ENCODE results near the gene CDC7. TPM values are rescaled to one million over a fixed set of nuclear protein-coding genes. Genes with fewer than 3 reads are reported as not detected.

Gene CDC7
- total RNA-seq, 1 donor from 2014 or later, result 0.60 TPM

GRCh38 chr1:91557826-91558225 is 57.2 kb downstream of the CDC7 start:
- Histone ChIP-seq H3K27me3 (ENCODE audit: low read depth) (no peaks in the 10 kb centered on the region), H3K4me3 (no peak overlapping the region), H3K4me1 (peaks cover 5% of the 10 kb centered on the region), H3K27ac (replicated peaks) (no peak overlapping the region), H3K36me3 (no peaks in the 10 kb centered on the region), H3K9me3 (replicated peaks) (no peaks in the 10 kb centered on the region)
- TF ChIP-seq CTCF (IDR thresholded peaks at IDR 0.05; ENCODE audit: borderline replicate concordance), result no peak
- DNase-seq, result no peak
- intact Hi-C loops (cut with micrococcal nuclease), result no loop called here

DNA sequence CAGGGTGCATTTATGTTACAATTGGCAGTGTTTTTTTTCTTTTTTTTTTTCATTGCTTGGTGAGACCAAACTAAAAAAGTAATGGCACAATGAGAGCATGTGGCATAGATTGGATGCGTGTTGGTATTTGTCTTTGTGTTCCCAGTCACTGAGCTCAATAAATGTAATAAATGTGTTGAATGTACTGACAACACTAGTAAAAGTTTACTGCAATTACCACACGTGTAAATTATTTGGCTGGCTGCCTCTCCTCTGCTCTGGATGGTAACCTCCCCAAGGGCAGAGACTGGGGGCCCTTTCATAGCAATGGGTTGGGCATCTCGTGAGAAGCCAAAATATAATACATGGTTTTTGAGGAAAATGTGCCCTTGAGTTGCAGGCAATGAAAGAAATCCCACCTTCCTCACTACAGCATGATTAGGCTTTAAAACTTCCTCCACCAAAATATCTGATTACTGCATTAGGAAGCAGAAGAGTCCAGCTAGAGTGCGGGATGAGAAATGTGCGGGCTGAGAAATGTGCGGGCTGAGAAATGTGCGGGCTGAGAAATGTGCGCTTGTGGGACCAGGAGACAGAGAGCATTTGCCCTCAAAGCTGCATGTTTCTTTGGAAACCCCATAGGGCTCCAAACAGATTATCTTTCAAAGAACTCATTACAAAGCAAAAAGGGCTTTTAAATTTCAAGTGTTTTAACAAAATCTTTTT is 58.5 kb downstream of the CDC7 start:
- no peak for TF ChIP-seq CTCF (IDR thresholded peaks at IDR 0.05; ENCODE audit: borderline replicate concordance)
- Histone ChIP-seq H3K27ac (replicated peaks) (no peak overlapping the region), H3K36me3 (no peaks in the 10 kb centered on the region), H3K9me3 (replicated peaks) (peaks cover 8% of the 10 kb centered on the region), H3K4me1 (peaks cover 5% of the 10 kb centered on the region), H3K27me3 (ENCODE audit: low read depth) (no peaks in the 10 kb centered on the region), H3K4me3 (no peak overlapping the region)
- no peak for DNase-seq
- intact Hi-C loops (cut with micrococcal nuclease), result no loop called here

GRCh38 chr1:91559838-91560565 is 59.4 kb downstream of the CDC7 start:
- no peak overlapping the region for H3K4me3 ChIP-seq
- no peak overlapping the region for H3K27ac ChIP-seq (replicated peaks)
- no peaks in the 10 kb centered on the region for H3K36me3 ChIP-seq
- peaks cover 10% of the 10 kb centered on the region for H3K9me3 ChIP-seq (replicated peaks)
- no peaks in the 10 kb centered on the region for H3K27me3 ChIP-seq (ENCODE audit: low read depth)
- no peak for TF ChIP-seq CTCF (IDR thresholded peaks at IDR 0.05; ENCODE audit: borderline replicate concordance)
- peaks cover 7% of the 10 kb centered on the region for H3K4me1 ChIP-seq
- DNase-seq, result no peak
- intact Hi-C loops (cut with micrococcal nuclease), result no loop called here

- peaks cover 10% of the 10 kb centered on the region for H3K9me3 ChIP-seq (replicated peaks)
- H3K27ac ChIP-seq (replicated peaks), result peak overlapping the region; percentile 51
- DNase-seq, result no peak
- no peak for TF ChIP-seq CTCF (IDR thresholded peaks at IDR 0.05; ENCODE audit: borderline replicate concordance)
- no peaks in the 10 kb centered on the region for H3K27me3 ChIP-seq (ENCODE audit: low read depth)
- no peak overlapping the region for H3K4me3 ChIP-seq
- peaks cover 18% of the 10 kb centered on the region for H3K4me1 ChIP-seq
- intact Hi-C loops (cut with micrococcal nuclease), result no loop called here
- H3K36me3 ChIP-seq, result no peaks in the 10 kb centered on the region
Measured at GRCh38 chr1:91564888-91565701, 64.4 kb downstream of the CDC7 start.

GRCh38 chr1:91567583-91567982 is 66.9 kb downstream of the CDC7 start:
- no peak for DNase-seq
- no peak for TF ChIP-seq CTCF (IDR thresholded peaks at IDR 0.05; ENCODE audit: borderline replicate concordance)
- Histone ChIP-seq H3K9me3 (replicated peaks) (peaks cover 10% of the 10 kb centered on the region), H3K4me3 (no peak overlapping the region), H3K4me1 (peaks cover 37% of the 10 kb centered on the region), H3K36me3 (no peaks in the 10 kb centered on the region), H3K27me3 (ENCODE audit: low read depth) (no peaks in the 10 kb centered on the region), H3K27ac (replicated peaks) (no peak overlapping the region)
- intact Hi-C loops (cut with micrococcal nuclease), result no loop called here

All from left ventricle myocardium inferior (tissue), 1 donor.